ENCODE results near the gene PLEKHG4.

The PLEKHG4 gene

DNA sequence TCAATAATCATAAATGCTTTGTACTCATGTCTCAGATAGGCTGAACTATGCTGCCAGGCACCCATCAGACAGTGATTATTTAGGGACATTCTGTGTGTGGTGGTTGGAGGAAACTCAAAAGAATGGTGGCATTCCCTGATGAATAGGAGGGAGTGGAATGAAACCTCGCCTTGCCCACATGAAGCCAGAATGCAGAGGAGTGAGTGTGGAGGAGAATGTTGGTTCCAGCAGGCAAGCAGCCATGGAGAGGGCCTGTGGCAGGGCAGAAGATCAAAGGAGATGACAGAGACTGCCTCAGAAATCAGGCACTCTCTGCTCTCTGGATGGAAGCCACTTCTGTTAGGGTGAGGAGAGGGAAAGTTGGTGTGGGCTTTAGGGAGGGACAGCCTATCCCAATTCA, 24.7 kb downstream of the PLEKHG4 start:
- Histone ChIP-seq H3K4me1 (ENCODE audit: control insufficient read depth, insufficient read depth, low read length, poor library complexity, severe bottlenecking) (no peaks in the 10 kb centered on the region), H3K27me3 (replicated peaks; ENCODE audit: control insufficient read depth, insufficient read depth, low read length, poor library complexity, severe bottlenecking) (no peaks in the 10 kb centered on the region), H3K9me3 (ENCODE audit: control insufficient read depth, low read length) (no peaks in the 10 kb centered on the region), H3K27ac (ENCODE audit: insufficient read depth, low read length, poor library complexity, severe bottlenecking) (no peak overlapping the region), H3K36me3 (ENCODE audit: control insufficient read depth, insufficient read depth, low read length) (no peaks in the 10 kb centered on the region), H3K4me3 (ENCODE audit: insufficient read depth, low read depth, low read length, poor library complexity, severe bottlenecking) (no peak overlapping the region)
- no peak for DNase-seq

- Histone ChIP-seq H3K27ac (ENCODE audit: insufficient read depth, low read length, poor library complexity, severe bottlenecking) (no peak overlapping the region), H3K4me3 (ENCODE audit: insufficient read depth, low read depth, low read length, poor library complexity, severe bottlenecking) (no peak overlapping the region), H3K27me3 (replicated peaks; ENCODE audit: control insufficient read depth, insufficient read depth, low read length, poor library complexity, severe bottlenecking) (no peaks in the 10 kb centered on the region), H3K4me1 (ENCODE audit: control insufficient read depth, insufficient read depth, low read length, poor library complexity, severe bottlenecking) (no peaks in the 10 kb centered on the region), H3K9me3 (ENCODE audit: control insufficient read depth, low read length) (no peaks in the 10 kb centered on the region), H3K36me3 (ENCODE audit: control insufficient read depth, insufficient read depth, low read length) (no peaks in the 10 kb centered on the region)
- DNase-seq: no peak
Measured at GRCh38 chr16:67305216-67306071, 26.1 kb downstream of the PLEKHG4 start.

GRCh38 chr16:67310561-67310960, 31.2 kb downstream of the PLEKHG4 start:
- Histone ChIP-seq H3K27me3 (replicated peaks; ENCODE audit: control insufficient read depth, insufficient read depth, low read length, poor library complexity, severe bottlenecking) (no peaks in the 10 kb centered on the region), H3K4me3 (ENCODE audit: insufficient read depth, low read depth, low read length, poor library complexity, severe bottlenecking) (no peak overlapping the region), H3K36me3 (ENCODE audit: control insufficient read depth, insufficient read depth, low read length) (no peaks in the 10 kb centered on the region), H3K27ac (ENCODE audit: insufficient read depth, low read length, poor library complexity, severe bottlenecking) (no peak overlapping the region), H3K4me1 (ENCODE audit: control insufficient read depth, insufficient read depth, low read length, poor library complexity, severe bottlenecking) (no peaks in the 10 kb centered on the region), H3K9me3 (ENCODE audit: control insufficient read depth, low read length) (no peaks in the 10 kb centered on the region)
- DNase-seq: no peak

DNA sequence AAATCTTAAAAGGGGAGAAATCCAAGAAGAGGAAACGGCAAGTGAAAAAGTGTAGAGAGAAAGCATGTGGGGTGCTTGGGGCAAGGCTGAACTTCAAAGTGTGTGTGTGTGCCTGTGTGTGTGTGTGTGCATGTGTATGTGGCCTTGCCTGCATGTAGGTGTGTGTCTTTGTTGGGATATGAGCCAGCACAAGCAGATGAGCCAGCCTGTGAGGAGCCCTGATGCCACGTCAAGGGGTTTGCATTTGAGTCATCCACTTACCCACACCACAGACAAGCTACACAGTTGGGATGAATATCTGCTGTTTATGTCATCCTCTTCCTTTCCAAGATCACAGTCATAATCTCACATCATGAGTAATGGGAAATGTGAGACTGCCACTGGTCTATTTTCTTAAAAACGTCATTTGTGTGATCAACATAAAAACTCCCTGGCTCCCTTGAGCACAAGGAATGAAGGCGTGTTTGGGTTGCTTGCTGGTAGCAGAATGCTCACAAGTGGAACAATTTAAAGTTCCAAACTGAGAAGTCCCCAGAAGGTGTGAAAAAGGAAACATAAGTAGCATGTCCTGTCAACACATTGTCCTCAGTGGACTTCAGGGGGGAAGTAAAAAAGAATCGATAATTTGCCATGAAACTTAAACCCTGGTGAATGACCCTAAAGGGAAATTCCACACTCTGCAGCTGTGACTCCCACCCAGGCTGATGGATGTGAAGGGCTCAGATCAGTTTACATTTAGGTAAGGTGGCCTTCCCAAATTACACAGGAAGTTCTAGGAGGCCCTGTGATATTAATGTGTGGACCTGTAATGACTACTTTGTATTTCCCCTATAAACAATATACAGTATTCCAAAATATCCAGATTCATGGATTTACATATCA, 32.5 kb downstream of the PLEKHG4 start:
- H3K4me3 ChIP-seq (ENCODE audit: insufficient read depth, low read depth, low read length, poor library complexity, severe bottlenecking): no peak overlapping the region
- no peaks in the 10 kb centered on the region for H3K27me3 ChIP-seq (replicated peaks; ENCODE audit: control insufficient read depth, insufficient read depth, low read length, poor library complexity, severe bottlenecking)
- no peaks in the 10 kb centered on the region for H3K36me3 ChIP-seq (ENCODE audit: control insufficient read depth, insufficient read depth, low read length)
- H3K4me1 ChIP-seq (ENCODE audit: control insufficient read depth, insufficient read depth, low read length, poor library complexity, severe bottlenecking): no peaks in the 10 kb centered on the region
- DNase-seq: no peak
- no peak overlapping the region for H3K27ac ChIP-seq (ENCODE audit: insufficient read depth, low read length, poor library complexity, severe bottlenecking)
- no peaks in the 10 kb centered on the region for H3K9me3 ChIP-seq (ENCODE audit: control insufficient read depth, low read length)

DNA sequence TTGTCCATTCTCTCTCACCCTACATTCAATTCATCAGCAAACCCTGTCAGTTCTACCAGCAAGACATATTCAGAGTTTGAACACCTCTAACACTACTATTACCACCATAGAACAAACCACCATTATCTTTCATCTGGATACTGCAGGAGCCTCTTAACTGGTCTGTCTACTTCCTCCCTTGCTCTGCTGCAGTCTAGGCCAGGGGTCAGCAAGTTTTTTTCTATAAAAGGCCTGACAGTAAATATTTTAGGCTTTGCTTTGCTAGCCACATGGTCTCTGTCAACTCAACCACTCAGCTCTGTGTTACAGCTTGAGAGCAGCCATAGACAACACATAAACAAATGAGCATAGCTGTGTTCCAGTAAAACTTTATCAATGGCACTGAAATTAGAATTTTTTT, 33.4 kb downstream of the PLEKHG4 start:
- H3K27ac ChIP-seq (ENCODE audit: insufficient read depth, low read length, poor library complexity, severe bottlenecking): no peak overlapping the region

GRCh38 chr16:67317853-67318252, 38.5 kb downstream of the PLEKHG4 start:
- no peak overlapping the region for H3K27ac ChIP-seq (ENCODE audit: insufficient read depth, low read length, poor library complexity, severe bottlenecking)
- peaks cover 6% of the 10 kb centered on the region for H3K27me3 ChIP-seq (replicated peaks; ENCODE audit: control insufficient read depth, insufficient read depth, low read length, poor library complexity, severe bottlenecking)
- no peaks in the 10 kb centered on the region for H3K36me3 ChIP-seq (ENCODE audit: control insufficient read depth, insufficient read depth, low read length)
- no peaks in the 10 kb centered on the region for H3K9me3 ChIP-seq (ENCODE audit: control insufficient read depth, low read length)
- no peak overlapping the region for H3K4me3 ChIP-seq (ENCODE audit: insufficient read depth, low read depth, low read length, poor library complexity, severe bottlenecking)
- H3K4me1 ChIP-seq (ENCODE audit: control insufficient read depth, insufficient read depth, low read length, poor library complexity, severe bottlenecking): no peaks in the 10 kb centered on the region
- DNase-seq: no peak

More for the DNA sequence above, 33.4 kb downstream of the PLEKHG4 start:
- no peaks in the 10 kb centered on the region for H3K36me3 ChIP-seq (ENCODE audit: control insufficient read depth, insufficient read depth, low read length)
- H3K4me3 ChIP-seq (ENCODE audit: insufficient read depth, low read depth, low read length, poor library complexity, severe bottlenecking): no peak overlapping the region
- H3K27me3 ChIP-seq (replicated peaks; ENCODE audit: control insufficient read depth, insufficient read depth, low read length, poor library complexity, severe bottlenecking): no peaks in the 10 kb centered on the region
- H3K4me1 ChIP-seq (ENCODE audit: control insufficient read depth, insufficient read depth, low read length, poor library complexity, severe bottlenecking): no peaks in the 10 kb centered on the region
- DNase-seq: no peak
- H3K9me3 ChIP-seq (ENCODE audit: control insufficient read depth, low read length): no peaks in the 10 kb centered on the region

DNA sequence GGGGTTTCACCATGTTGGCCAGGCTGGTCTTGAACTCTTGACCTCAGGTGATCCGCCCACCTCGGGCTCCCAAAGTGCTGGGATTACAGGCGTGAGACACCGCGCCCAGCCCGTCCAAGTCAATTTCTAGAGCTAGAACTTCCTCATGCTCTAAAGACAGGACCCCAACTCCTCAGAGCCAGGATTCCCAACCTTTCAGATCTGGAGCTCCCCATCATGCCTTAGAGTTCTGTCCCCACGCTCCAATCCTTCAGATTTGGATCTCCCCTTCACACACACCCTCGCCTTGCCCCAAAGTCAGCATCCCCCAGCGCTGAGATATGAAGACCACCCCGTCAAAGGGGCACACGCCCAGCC, 46.8 kb downstream of the PLEKHG4 start:
- H3K36me3 ChIP-seq (ENCODE audit: control insufficient read depth, insufficient read depth, low read length): no peaks in the 10 kb centered on the region
- no peaks in the 10 kb centered on the region for H3K9me3 ChIP-seq (ENCODE audit: control insufficient read depth, low read length)
- peaks cover 6% of the 10 kb centered on the region for H3K4me1 ChIP-seq (ENCODE audit: control insufficient read depth, insufficient read depth, low read length, poor library complexity, severe bottlenecking)
- no peak for DNase-seq
- no peak overlapping the region for H3K27ac ChIP-seq (ENCODE audit: insufficient read depth, low read length, poor library complexity, severe bottlenecking)
- H3K4me3 ChIP-seq (ENCODE audit: insufficient read depth, low read depth, low read length, poor library complexity, severe bottlenecking): peak overlapping the region; percentile 39
- H3K27me3 ChIP-seq (replicated peaks; ENCODE audit: control insufficient read depth, insufficient read depth, low read length, poor library complexity, severe bottlenecking): peaks cover 4% of the 10 kb centered on the region

DNA sequence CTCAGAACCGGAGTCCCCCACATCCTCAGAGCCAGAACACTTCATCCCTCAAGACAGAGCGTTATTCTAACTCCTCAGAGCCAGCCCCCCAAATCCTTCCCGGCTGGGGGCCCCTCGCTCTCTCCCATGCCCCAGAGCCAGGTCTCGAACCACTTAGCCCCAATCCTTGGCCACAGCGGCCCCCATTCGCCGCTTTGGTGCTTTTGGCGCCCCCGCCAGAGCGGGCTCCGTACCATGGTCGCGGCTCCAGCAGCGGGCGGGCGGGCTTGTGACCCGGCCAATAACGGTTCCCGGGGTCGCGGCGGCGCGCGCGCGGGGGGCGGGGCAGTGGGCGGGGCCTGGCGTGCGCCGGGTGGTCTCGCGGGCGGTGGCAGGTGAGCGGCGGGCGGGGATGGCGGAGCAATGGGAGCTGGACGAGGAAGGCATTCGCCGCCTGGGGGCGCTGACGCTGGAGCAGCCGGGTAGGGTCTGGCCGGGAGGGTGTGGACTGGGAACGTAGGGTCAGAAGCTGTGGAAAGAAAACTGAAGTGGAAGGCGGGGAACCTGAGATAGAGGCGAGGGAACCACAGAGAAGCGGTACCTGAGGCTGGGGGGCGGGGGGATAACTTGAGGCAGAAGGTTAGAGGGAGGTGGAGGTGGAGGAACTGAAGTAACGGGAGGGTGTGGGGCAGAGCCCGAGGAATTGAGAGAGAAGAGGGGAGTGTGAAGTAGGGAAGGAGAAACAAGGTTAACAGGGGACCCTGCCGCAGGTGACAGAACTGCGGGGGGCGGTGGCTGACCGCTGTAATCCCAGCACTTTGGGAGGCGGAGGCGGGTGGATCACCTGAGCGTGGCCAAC, 47.4 kb downstream of the PLEKHG4 start, which contains the start of the genes KCTD19 and LRRC36:
Gene KCTD19 (minus strand): TSS at position 270 of the 838 bp plus-strand sequence. CDS start 34 bp downstream, at position 236.
Gene LRRC36 (plus strand): TSS at position 344 of the 838 bp plus-strand sequence. CDS start 48 bp downstream, at position 392.
- peak within 1 kb of the TSS; percentile 39 for H3K4me3 ChIP-seq (ENCODE audit: insufficient read depth, low read depth, low read length, poor library complexity, severe bottlenecking)
- H3K4me1 ChIP-seq (ENCODE audit: control insufficient read depth, insufficient read depth, low read length, poor library complexity, severe bottlenecking): peaks cover 6% of the 10 kb centered on the region
- H3K27me3 ChIP-seq (replicated peaks; ENCODE audit: control insufficient read depth, insufficient read depth, low read length, poor library complexity, severe bottlenecking): peaks cover 4% of the 10 kb centered on the region
- DNase-seq: peak in 2 of 3 donors; percentile 4 to 6
- H3K9me3 ChIP-seq (ENCODE audit: control insufficient read depth, low read length): no peaks in the 10 kb centered on the region
- H3K27ac ChIP-seq (ENCODE audit: insufficient read depth, low read length, poor library complexity, severe bottlenecking): no peak within 1 kb of the TSS
- no peaks in the 10 kb centered on the region for H3K36me3 ChIP-seq (ENCODE audit: control insufficient read depth, insufficient read depth, low read length)

DNA sequence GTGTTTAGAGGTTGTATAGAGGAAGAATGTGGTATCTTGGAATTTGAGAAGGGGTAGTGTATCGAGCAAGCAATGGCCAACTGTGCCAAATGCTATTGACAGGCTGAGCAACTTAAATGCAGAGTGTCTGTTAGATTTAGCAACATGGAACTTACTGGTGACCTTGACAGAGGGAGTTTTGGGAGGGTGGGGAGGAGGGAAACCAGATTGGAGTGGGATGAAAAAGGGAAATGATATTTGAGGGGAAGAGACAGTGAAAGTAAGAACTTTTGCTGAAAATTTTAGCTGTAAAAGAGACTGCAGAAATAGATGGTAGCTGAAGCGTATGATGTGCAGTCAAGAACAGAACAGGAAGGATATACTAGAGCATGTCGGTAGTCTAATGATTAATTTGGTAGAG, 48.4 kb downstream of the PLEKHG4 start:
- H3K27ac ChIP-seq (ENCODE audit: insufficient read depth, low read length, poor library complexity, severe bottlenecking): no peak overlapping the region
- H3K4me3 ChIP-seq (ENCODE audit: insufficient read depth, low read depth, low read length, poor library complexity, severe bottlenecking): no peak overlapping the region
- H3K4me1 ChIP-seq (ENCODE audit: control insufficient read depth, insufficient read depth, low read length, poor library complexity, severe bottlenecking): peaks cover 6% of the 10 kb centered on the region
- no peak for DNase-seq
- peaks cover 4% of the 10 kb centered on the region for H3K27me3 ChIP-seq (replicated peaks; ENCODE audit: control insufficient read depth, insufficient read depth, low read length, poor library complexity, severe bottlenecking)
- H3K36me3 ChIP-seq (ENCODE audit: control insufficient read depth, insufficient read depth, low read length): no peaks in the 10 kb centered on the region
- H3K9me3 ChIP-seq (ENCODE audit: control insufficient read depth, low read length): no peaks in the 10 kb centered on the region
